Nephron (organoid): Measurements from ENCODE around the gene TMEM250.

Source experiments
- H3K27ac Mint-ChIP-seq, 3 experiments: 2 replicates each; pipeline ENCODE4 v1.8.0; 2020; ENCODE audit warnings: mixed read lengths in 3 of 3, mild to moderate bottlenecking in 2 of 3, moderate library complexity in 1 of 3
- H3K27me3 Mint-ChIP-seq: 2 replicates; pipeline ENCODE4 v1.8.0; 2021; ENCODE audit warnings: low read depth, mild to moderate bottlenecking, moderate library complexity, mixed read lengths
- H3K36me3 Mint-ChIP-seq: 2 replicates; pipeline ENCODE4 v1.8.0; 2020; ENCODE audit warnings: low read depth, mixed read lengths
- H3K4me1 Mint-ChIP-seq: 2 replicates; pipeline ENCODE4 v1.8.0; 2020; ENCODE audit warnings: mixed read lengths
- H3K4me3 Mint-ChIP-seq, 3 experiments: 2 replicates each; pipeline ENCODE4 v1.8.0; 2020; ENCODE audit warnings: mild to moderate bottlenecking in 3 of 3, mixed read lengths in 3 of 3, moderate library complexity in 2 of 3
- H3K9me3 Mint-ChIP-seq: 2 replicates; pipeline ENCODE4 v1.8.0; 2020; ENCODE audit warnings: mixed read lengths
- CTCF ChIP-seq, 3 experiments: fragments of 200-600 bp; sonication (generic); IDR thresholded peaks; one replicate each; pipeline ENCODE4 v1.5.0; 2021; ENCODE audit warnings: antibody characterized with exemption in 3 of 3; ENCODE audit not compliant: unreplicated experiment in 3 of 3

TMEM250 gene

DNA sequence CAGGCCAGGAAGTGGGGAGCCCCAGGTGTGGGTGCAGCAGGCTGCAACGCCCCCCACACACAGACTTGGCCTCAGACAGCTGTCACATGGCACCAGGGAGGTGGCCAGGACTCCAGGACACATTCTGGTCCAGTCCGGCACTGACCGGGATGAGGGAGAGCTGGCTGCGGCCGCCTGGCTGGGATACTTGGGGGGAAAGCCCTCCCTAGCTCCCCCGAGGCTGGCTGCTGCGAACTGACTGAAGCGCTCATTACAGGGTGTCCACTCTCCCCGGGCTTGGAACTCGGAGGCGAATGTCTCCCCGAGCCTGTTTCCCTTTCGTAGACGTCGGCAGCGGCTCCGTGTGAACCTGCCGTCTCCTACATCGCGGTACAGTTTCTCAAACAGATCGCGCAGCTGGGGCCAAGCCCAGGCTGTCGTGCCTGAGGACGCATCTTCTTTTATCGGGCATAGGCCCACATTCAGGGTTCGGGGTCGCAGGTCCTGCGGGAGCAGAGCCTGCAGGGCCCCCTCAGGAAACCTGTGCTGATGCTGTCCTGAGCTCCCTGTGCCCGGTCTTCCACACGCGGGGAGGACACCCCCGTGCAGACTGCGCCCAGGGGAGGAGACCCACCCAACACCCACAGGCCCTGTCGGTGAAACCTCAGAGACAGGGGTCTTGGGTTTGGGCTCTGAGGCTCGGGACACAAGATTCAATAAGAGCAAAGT is 43.4 kb downstream of the TMEM250 start:
- Mint-ChIP-seq H3K27me3 (no peaks in the 10 kb centered on the region), H3K4me1 (peaks cover 4% of the 10 kb centered on the region), H3K9me3 (peaks cover 4% of the 10 kb centered on the region), H3K4me3 (no peak overlapping the region), H3K36me3 (peaks cover 4% of the 10 kb centered on the region), H3K27ac (no peak overlapping the region)
- no peak for TF ChIP-seq CTCF (IDR thresholded peaks at IDR 0.05; ENCODE audit: unreplicated experiment in 3 of 3)

DNA sequence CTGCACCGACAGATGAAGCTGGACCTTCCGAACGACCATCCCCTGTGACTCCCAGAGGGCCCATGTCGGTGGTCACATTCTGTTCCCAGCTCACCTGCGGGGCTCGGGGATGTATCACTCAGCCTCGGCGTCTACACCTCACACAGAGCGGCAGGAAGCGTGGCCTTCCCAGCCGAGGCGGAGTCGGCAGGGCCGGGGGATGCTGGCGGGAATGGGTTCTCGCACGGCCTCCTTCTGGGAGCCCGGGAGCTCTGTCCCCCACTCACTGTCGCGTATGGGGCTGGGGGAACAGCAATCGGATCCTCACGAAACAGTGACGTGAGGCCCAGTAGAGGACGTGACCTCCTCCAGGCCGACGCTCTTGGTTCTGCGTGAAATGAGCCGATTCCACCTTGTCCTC is 44.0 kb downstream of the TMEM250 start:
- H3K4me1 Mint-ChIP-seq: peaks cover 4% of the 10 kb centered on the region
- no peak overlapping the region for H3K27ac Mint-ChIP-seq
- H3K36me3 Mint-ChIP-seq: peaks cover 8% of the 10 kb centered on the region
- H3K9me3 Mint-ChIP-seq: peaks cover 7% of the 10 kb centered on the region
- H3K4me3 Mint-ChIP-seq: no peak overlapping the region
- H3K27me3 Mint-ChIP-seq: no peaks in the 10 kb centered on the region
- TF ChIP-seq CTCF (IDR thresholded peaks at IDR 0.05; ENCODE audit: unreplicated experiment in 3 of 3): no peak
